GM20000 (cell line): Measurements from ENCODE around the gene MYLK4.

Experiments
- DNase-seq: peaks from one replicate; pipeline ENCODE4 v3.0.0; 2012; ENCODE audit warnings: low spot score
- CTCF ChIP-seq: IDR thresholded peaks from 2 replicates; pipeline ENCODE4 v1.5.1; 2012; ENCODE audit warnings: mild to moderate bottlenecking, control low read depth; ENCODE audit errors: extremely low read depth, missing control alignments

Gene MYLK4

GRCh38 chr6:2749969-2750600 lies 637 bp downstream of the MYLK4 start:
- DNase-seq: peak; percentile 69

GRCh38 chr6:2748183-2748582 lies 2.5 kb downstream of the MYLK4 start:
- no peak for TF ChIP-seq CTCF
- no peak for DNase-seq

More at GRCh38 chr6:2749969-2750600, 637 bp downstream of the MYLK4 start:
- peak; percentile 61 for TF ChIP-seq CTCF

GRCh38 chr6:2746557-2747061 lies 4.1 kb downstream of the MYLK4 start:
- TF ChIP-seq CTCF: no peak
- no peak for DNase-seq

- no peak for TF ChIP-seq CTCF
Observed at GRCh38 chr6:2745246-2745645, 5.5 kb downstream of the MYLK4 start.

GRCh38 chr6:2744778-2745177 lies 5.9 kb downstream of the MYLK4 start:
- no peak for TF ChIP-seq CTCF
- no peak for DNase-seq

More at GRCh38 chr6:2745246-2745645, 5.5 kb downstream of the MYLK4 start:
- no peak for DNase-seq

- DNase-seq: no peak
- no peak for TF ChIP-seq CTCF
Observed at GRCh38 chr6:2744209-2744771, 6.4 kb downstream of the MYLK4 start.

GRCh38 chr6:2743280-2744208 lies 7.2 kb downstream of the MYLK4 start:
- no peak for DNase-seq
- TF ChIP-seq CTCF: no peak
